HG02870 (cell line): ENCODE results near the gene S100A14.

Source experiments
- ATAC-seq: cut with Tn5 transposase; IDR thresholded peaks from one replicate; pipeline ENCODE4 v1.9.1; 2021; ENCODE audit warnings: mild to moderate bottlenecking, moderate library complexity; ENCODE audit not compliant: unreplicated experiment

Gene S100A14

GRCh38 chr1:153616917-153617311, 789 bp upstream of the S100A14 start:
- ATAC-seq: no peak

GRCh38 chr1:153615406-153615805, 719 bp downstream of the S100A14 start:
- ATAC-seq: no peak

DNA sequence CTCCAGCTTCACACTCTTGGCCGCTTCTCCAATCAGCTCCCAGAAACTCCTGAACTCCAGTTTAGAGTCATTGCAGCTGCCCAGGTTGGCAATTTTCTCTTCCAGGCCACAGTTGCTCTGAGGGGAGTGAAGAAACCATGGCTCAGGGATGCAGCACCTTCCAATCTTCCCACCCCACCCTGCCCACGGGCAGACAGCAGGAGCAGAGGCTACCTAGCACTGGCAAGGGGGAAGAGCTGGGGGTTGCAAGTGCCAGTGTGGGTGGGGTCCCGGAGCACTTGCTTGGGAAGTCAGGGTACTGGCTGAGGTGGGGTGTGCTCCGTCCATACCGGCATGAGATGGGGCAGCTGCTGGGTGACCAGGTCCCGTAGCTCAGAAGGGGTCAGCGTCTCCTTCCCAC, 1.2 kb downstream of the S100A14 start:
- ATAC-seq: no peak

DNA sequence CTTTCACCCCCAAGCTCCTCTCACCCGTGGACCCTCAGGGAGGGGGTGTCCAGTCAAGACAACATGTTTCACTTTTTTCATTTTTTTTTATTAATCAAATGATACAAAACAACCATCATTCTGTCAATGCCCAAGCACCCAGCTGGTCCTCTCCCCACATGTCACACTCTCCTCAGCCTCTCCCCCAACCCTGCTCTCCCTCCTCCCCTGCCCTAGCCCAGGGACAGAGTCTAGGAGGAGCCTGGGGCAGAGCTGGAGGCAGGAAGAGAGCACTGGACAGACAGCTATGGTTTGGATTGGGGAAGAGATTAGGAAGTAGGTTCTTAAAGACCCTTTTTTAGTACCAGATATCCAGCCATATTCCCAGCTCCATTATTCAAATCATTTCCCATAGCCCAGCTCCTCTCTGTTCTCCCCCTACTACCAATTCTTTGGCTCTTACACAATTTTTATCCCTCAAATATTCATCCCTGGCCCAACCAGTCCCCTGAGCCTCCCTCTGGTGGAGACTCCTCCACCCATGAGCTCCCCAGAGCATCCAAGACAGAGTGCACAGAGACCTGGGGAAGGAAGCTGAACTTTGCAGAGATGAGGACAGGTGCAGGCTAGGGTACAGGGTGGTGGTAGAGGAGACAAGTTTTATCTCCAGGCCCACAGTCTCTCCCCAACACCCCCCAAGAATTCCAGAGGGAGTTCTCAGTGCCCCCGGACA, 1.8 kb downstream of the S100A14 start:
- ATAC-seq: no peak

GRCh38 chr1:153613406-153613805, 2.7 kb downstream of the S100A14 start:
- no peak for ATAC-seq

DNA sequence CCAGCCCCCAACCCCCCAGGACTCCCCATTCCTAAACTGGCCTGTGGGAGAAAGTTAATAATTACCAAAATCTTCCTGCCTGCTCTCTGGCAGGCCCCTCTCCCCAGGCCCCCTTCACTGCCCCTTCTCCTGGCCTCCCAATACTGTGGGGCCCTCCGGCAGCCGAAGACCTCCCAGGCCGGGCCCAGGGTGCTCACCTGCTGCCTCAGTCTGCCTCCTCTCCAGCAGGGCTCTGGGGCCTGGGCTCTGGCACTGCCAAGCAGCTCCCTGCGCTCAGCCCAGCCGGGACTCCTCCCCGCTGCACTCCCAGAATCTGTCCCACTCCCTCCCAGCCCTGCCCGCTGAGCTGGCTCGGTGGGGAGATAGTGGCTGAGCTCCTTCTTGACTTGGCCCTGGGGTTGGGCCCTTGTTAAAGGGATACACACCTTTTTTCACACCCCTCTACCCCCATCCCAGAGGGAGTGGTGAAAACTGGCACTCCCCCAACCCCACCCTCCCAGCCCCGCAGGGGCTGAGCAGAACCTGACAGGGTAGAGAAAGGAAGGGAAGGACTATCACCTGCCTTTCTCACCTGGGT, 3.3 kb downstream of the S100A14 start, which contains the start of gene S100A16:
Gene S100A16 (minus strand): TSS at position 383 of the 577 bp plus-strand sequence. CDS start 4,986 bp downstream, outside the sequence.
- no peak for ATAC-seq

DNA sequence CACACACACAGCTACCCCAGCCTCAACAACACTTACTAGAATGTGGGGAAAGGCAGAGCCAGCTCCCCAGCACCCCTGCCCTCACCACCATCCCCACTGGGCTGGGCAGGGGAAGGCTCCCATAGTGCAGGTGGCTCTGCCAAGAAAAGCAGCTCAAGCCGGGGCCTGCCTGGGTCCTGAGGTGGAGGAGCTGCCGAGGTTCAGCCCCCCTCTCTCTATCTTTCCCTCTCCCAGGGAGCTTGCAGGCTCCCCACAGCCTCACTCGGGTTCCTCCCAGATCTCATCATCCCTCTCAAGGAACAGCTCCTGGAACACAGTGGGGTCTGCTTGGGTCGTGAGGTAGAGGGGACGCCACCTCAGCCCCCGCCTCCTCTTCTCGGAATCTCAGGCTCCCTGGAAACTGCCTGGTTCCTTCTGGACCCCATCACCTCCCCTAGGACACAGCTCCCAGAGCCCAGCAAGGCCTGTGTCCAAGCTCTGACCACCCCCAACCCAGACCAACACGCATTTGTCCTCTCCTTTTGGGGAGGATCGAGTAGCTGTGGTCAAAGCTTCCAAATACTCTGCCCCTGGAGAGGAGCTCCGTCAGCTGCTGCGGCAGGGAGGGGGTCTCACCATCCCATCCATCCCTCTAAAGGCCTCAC, 3.9 kb downstream of the S100A14 start:
- ATAC-seq: no peak

DNA sequence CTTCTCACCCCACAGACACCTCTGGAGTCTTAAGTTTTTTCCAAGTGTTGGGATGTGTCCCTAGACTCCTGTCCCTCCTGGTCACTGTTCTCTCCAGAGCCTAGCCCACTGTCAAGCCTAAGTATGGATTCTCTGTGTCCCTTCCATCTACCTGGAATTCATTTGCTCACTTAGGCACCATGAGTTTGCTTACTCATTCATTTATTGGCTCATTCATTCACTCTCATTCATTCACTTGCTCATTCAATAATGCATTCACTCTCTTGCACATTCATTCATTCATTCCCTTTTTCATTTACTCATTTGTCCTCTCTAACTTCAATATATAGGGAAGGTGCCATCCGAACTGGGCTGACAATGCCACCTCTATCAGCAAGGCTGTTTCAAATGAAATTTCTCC, 4.8 kb downstream of the S100A14 start:
- ATAC-seq: no peak

- ATAC-seq: no peak
Observed at GRCh38 chr1:153610811-153611301, 5.3 kb downstream of the S100A14 start.

GRCh38 chr1:153610334-153610733, 5.8 kb downstream of the S100A14 start:
- no peak for ATAC-seq

DNA sequence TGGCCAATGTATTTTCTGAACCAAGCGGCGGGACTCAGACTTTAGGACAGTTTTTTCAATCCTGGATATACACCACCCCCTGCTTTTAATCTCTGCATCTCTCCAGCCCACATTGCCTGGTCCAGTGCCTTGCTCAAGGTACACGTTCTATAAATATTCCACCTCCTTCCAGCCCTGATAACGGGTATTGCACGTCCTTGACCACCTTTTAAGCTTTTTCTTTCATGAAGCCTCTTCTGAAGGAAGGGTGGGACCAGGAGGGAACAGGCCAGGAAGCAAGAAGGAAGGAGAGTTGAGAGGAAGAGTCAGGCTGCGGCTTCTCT, 6.6 kb downstream of the S100A14 start:
- no peak for ATAC-seq

DNA sequence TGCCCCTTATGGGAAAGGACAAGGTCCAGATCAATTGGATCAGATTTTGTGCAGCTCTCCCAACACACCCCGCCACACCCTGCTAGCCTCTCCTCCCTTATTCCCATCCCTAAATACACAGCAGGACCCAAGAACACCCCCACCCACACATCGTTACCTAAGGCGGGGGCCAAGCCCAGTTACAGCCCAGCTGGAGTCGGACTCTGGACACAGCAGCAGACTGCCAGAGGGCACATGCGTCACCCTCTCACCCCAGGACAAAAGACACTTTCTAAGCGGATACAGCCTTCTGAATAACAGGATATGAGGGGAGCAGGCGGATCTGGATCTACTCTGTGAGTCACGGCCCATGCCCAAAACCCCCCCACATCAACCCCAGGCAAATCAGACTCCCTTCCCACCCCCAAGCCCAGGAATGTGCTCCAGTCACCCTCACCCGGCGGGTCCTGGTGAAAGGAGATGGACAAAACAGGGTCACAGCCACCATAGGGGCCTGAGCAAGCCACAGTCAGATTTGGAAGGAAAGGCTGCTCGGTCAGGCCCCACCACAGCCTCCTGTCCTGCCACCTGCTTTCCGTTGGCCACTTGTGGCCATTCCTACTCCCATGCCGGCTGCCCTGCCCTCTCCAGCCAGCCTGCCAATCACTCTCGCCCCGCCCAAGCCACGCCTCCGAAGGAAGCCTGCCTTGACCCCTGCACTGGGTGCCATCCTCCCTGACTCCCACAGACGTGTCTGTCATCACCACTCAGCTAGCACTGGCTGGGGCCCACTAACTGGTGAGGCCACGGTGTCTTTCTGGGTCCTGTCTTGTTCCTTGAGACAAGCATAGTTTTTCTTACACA, 7.2 kb downstream of the S100A14 start:
- no peak for ATAC-seq

GRCh38 chr1:153608089-153608682, 7.9 kb downstream of the S100A14 start:
- no peak for ATAC-seq

DNA sequence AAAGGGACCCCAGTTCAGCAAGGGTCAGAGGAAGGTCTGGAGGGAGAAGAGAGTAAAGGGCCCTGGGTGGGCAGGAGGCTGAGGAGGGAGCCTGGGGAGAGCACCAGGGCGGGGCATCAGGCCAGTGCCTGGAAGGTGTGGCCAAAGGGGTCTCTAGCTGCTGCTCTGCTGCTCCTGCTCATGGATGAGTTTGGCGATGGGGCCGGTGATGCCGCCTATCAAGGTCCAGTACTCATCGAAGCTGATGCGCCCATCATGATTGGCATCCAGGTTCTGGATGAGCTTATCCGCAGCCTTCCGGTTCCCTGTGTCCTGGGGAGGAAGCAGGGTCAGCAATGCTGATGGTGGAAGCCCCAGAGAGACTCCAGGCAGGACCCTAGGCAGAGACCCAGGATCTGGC, 8.7 kb downstream of the S100A14 start:
- no peak for ATAC-seq

DNA sequence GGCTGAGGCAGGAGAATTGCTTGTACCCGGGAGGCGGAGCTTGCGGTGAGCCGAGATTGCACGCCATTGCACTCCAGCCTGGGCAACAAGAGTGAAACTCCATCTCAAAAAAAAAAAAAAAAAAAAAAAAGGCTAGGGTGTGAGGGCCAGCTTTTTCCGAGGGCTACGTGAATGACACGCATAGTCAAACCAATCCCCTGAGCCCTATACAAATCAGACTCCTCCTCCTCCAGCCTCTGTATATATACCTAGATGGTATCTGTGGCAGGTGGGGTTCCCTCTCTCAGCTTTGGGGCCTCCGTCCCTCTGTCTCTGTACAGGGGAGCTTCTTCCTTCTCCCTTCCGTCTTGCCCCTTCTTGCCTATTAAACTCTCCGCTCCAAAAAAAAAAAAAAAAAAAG, 9.9 kb downstream of the S100A14 start:
- no peak for ATAC-seq

- no peak for ATAC-seq
Observed at GRCh38 chr1:153602749-153603148, 13.4 kb downstream of the S100A14 start.

DNA sequence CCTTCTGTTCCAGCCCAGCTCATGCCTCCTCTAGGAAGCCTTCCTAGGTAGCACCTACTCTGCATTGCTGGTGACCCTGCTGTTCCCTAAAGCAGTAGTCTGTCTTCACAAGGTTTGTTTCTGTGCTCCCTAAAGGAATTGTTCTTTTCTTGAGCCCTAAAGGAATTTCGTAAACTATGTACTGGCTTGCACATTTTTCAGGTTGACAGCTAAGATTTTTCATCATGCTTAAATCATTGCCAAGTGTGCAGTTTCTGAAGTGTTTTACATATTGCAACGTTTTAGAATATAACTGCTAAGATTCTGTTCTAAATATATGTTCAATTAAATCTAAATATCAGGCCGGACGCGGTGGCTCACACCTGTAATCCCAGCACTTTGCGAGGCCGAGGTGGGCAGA, 16.3 kb downstream of the S100A14 start:
- ATAC-seq: no peak

DNA sequence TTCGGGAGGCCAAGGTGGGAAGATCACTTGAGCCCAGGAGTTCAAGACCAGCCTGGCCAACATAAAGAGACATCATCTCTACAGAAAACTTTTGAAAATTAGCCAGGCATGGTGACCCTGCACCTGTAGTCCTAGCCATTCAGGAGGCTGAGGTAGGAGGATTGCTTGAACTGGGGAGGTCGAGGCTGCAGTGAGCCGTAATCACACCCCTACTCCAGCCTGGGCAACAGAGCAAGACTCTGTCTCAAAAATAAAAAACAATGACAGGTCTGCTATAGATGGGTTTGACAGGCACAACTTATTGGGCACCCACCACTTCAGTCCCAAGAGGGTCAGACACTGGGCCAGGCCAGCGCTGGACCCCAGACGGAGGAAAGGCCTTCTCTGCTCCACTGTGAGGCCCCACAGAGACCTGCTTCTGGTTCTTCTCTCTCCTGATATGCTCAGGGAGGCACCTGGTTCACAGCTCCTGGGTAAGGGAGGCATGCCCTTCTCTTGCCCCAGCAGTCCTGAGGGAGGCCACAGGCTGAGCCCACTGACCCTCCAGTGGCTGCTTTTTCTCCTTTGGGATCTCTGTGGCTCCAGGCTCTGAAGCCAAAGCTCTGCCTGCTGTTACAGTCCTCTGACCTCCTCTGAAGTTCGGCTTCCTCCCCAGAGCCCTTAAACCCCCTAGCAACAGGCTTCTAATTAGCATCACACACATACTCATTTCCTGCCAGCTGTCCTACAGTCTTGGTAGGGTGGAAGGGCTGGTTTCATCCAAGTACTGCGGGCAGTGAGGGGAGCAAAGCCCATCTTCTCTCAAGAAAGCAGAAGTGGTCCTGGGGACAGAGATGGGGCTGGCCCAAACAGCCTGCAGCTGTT, 17.6 kb downstream of the S100A14 start:
- ATAC-seq: peak; percentile 95

DNA sequence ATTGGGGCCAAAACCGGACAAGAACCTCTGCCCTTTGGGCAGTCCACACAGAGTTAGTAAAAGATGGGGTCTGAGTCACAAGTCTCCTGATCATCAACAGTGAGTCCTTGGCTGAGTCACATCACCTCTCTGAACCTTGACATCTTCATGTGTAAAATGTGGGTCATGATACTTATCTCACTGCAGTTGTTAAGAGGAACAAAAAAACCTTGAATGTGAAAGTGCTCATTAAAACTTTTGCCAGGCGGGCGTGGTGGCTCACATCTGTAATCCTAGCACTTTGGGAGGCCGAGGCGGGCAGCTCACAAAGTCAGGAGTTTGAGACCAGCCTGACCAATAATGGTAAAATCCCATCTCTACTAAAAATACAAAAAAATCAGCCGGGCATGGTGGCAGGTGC, 18.9 kb downstream of the S100A14 start:
- ATAC-seq: no peak

- ATAC-seq: no peak
Observed at GRCh38 chr1:153592748-153593147, 23.4 kb downstream of the S100A14 start.
